Occipital lobe (tissue), 2 donors: Measurements from ENCODE around the gene CNTNAP2. TPM values are rescaled to one million over a fixed set of nuclear protein-coding genes. Genes with fewer than 3 reads are reported as not detected.

Experiments used
- DNase-seq: peaks from one replicate; lab custom pipeline; 2025; lab: John Stamatoyannopoulos, UW
- total RNA-seq: library from RNA; depleted of rRNA; stranded (reverse); fragments of >200 nt; gene quantifications from one replicate; pipeline ENCODE4 v1.2.3, GENCODE V29; 2014

CNTNAP2 gene
- total RNA-seq, 1 donor from 2014 or later: 37.3 TPM

DNA sequence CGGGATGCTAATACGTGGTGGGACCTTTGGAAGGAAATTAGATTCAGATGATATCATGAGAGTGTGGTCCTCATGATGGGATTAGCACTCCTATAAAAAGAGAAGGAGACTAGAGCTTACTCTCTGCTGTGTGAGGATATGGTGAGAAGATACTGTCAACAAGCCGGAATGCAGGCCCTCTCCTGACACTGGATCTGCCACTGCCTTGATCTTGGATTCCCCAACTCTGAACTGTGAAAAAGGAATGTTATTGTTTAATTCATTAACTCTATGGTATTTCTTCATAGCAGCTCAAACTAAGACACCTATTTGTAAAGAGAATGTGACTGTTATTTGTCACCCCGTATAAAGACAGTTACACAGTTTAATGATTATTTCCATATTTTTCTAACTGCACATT is 1246.5 kb downstream of the CNTNAP2 start:
- DNase-seq: no peak

DNA sequence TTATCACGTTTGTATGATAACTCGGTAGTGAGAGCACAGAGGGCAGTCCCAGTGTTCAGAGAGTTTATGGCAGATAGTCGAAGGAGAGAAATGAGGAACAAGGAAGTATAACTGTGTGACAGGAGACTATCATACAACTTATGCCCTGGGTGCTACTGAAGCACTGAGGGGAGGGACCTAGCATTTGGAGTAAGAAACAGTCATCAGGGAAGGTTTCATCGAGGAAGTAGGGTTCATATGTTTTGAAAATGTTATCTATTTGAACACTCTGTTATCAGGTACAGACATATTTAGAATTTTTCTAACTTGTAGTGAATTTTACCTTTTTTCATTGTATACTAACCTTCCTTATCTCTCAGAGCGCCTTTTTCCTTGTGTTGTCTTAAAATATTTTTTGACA is 1259.6 kb downstream of the CNTNAP2 start:
- DNase-seq: no peak

DNA sequence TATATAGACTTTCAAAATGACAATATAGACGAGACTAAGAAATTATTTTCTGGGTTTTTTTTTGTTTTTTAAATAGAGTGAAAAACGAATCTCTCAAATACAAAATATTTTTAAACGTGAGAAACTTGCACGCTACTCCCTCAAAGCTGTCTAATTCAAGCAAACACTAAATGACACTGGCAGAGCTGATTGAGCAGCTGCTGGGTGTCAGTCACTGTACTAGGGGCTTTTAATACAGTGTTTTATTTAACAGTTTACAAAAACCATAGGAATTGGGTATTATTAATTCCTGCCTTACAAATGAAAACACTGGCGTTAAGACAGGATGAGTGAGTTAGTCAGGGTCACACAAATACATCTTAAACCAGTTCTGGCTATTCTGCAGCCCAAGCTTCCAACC is 1264.3 kb downstream of the CNTNAP2 start:
- DNase-seq: no peak

DNA sequence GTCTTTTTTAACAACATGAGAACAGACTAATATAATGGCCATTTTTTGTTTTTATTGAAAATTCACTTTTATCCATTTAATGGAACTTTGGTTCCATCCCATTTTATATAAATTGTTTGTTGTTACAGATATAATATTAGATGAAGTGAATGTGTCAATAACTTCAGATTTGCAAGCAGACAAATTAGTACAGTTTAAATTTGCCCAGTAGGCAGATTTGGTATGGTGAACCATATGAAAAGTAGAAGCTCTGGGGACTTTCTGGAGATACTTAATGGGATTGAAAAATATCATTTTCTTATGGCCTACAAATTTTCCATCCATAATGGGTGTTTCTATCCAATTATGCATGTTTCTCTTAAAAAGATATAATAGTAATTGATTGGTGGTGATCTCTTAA is 1277.7 kb downstream of the CNTNAP2 start:
- no peak for DNase-seq

DNA sequence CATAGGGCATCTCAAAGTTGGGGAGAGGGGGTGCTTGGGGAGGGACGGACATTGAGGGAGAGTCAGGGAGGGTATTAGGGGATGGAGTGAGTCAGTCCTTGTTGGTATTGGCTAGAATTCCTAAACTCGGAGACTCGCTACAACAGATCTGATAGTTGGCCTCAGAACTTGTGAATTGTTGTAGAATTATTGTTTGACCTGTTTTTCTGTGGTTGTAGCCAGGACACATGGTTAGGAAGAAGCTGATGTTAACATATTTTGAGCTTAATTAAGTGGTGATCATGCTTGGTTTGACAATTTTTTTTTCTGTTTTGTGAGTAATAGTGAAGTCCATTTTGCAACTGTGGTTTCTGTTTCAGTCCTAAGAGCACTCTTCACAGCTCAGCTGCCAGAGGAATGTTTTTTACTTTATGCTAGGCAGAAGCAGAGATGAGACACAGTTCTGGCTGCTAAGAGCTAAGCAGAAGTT is 1283.7 kb downstream of the CNTNAP2 start:
- DNase-seq: no peak

- DNase-seq: no peak
These were observed 1284.3 kb downstream of the CNTNAP2 start for GRCh38 chr7:147400925-147401324.

- no peak for DNase-seq
These were observed 1289.0 kb downstream of the CNTNAP2 start for GRCh38 chr7:147405621-147406020.

GRCh38 chr7:147406521-147407135 is 1290.0 kb downstream of the CNTNAP2 start:
- DNase-seq: no peak

DNA sequence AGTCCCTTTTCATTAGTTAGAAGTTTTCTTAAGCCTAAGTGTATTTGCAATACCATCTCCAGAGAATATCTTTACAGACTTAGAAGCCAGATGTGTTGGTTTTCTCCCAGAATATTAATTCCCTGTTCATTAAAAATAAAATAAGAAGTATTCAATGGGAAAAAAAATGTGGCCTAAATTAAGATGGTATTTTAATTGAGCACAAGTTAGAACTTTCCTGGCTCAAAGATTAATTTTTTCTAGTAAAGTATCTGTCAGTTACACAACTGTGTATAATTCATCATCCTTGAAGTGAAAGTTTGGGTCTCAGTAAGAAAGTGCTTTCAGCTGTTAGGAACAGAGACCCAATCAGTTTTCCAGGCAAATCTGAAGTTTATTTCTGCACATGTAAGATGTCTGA is 1294.5 kb downstream of the CNTNAP2 start:
- no peak for DNase-seq

DNA sequence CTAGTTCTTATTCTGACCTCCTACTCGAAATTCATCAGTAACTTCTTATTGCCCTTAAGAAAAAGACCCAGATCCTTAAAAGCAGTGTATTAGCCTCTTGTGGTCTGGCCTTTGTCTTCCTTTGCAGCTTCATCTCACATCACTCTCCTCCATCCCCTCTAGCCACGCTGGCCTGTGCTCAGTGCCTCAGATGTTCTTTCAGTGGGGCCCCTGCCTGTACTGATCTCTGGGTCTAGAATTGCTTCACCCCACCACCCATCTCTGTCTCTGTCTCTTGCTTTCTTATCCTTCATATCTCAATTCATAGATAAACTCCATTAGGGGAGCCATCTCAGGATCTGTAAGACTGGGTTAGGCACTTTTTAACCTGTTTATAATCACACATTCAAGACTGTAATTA is 1295.5 kb downstream of the CNTNAP2 start:
- no peak for DNase-seq

- DNase-seq: no peak
These were observed 1296.4 kb downstream of the CNTNAP2 start for GRCh38 chr7:147412782-147413556.

DNA sequence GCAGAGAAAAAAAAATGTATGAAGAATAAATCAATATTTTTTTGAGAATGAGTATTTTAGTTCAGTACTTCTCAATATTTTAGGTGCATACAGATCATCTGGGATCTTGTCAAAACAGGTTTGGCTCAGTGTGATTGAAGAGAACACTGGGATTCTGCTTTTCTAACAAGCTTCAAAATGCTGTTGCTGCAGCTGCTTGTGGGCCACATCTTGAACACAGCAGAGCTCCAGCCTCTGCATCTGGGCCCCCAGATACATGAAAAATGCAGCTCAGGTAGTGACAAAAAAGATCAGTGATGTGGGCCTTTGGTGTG is 1296.9 kb downstream of the CNTNAP2 start:
- DNase-seq: no peak

DNA sequence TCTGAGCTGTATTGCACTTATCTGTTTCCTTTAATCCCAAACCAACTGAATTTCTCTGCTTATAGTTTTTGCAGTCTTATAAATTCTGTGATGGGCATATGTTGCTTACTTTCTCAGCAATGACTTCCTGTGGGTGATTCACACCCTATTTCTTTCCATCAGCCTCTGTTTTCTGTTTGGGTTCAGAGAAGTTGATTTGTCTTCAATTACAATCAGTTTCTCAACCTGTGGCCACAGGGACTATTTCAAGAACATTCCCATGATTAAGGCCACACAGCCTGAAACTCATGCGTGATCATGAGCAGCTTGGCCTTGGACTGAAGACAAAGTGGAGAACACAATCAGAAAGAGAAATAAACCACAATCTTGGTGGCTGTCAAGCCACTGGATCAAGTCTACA is 1299.4 kb downstream of the CNTNAP2 start:
- DNase-seq: no peak

GRCh38 chr7:147418966-147419365 is 1302.4 kb downstream of the CNTNAP2 start:
- no peak for DNase-seq

DNA sequence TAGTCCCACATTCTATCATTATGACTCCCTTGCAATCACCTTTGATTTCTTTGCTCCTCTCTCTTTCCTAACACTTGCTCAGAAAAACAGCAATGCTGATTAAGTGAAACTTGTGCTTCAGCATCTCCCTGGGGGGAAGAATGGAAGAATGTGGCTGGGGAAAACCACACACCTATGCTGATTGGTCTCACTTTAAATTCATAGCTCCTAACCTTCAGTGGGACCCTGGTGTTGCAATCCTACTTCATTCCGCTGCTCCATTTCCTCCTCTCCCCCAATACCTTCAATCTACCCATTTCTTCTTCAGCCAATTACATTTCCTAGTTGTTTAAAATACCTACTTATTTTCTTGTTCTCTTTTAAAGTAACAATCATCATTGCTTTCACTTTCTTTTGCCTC is 1307.3 kb downstream of the CNTNAP2 start:
- no peak for DNase-seq

GRCh38 chr7:147428075-147428474 is 1311.5 kb downstream of the CNTNAP2 start:
- DNase-seq: no peak

DNA sequence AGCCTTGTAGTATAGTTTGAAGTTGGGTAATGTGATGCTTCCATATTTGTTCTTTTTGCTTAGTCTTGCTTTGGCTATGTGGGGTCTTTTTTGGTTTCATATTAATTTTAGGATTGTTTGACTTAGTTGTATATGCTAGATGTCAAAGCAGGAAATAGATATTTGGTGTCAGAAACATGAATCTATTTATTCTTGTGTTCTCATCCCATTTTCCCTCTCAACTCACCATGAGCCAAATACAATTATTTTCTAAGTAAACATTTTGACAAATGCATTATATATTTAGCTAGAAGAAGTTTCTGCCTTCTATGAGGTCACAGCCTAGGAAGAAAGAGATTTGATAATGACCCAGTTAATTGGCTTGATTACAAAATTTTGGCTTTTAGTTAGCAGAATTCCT is 1313.4 kb downstream of the CNTNAP2 start:
- DNase-seq: no peak

GRCh38 chr7:147432079-147432478 is 1315.5 kb downstream of the CNTNAP2 start:
- DNase-seq: no peak

DNA sequence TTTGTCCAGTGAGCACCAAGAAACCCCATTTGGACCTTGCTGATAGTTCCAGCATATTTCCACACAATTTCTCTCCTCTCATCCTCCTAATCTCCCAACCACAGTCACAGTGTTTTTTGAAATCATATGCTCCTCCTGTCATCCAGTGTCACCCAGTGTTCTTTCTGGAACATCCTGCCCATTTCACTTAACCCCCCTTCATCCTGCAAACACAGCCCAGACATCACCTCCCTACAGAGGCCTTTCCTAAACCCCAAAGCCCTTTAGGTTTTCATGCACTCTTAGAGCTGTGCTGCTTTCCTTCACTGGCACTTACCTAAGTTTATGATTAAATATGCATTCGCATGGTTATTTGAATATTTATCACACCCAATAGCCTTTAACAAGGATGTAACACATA is 1316.0 kb downstream of the CNTNAP2 start:
- DNase-seq: no peak

DNA sequence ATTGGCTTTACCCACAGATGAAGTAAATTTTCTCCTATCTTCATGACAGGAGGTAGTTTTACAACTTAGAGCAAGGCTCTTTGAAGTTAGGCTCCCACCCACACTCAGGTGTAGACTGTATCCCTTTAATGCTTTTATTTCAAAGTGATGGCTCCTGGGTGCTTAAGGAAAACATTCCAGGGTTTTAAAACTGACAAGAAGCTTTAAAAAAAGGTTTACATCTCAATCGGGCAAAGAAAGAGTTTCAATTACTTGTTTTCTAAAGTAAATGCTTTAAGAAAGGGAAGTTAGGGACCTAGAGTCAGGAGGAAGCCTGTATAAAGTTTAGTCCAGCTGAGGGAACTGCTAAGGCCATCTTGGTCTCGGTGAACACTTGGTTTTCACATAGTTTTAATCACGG is 1320.1 kb downstream of the CNTNAP2 start:
- DNase-seq: no peak

DNA sequence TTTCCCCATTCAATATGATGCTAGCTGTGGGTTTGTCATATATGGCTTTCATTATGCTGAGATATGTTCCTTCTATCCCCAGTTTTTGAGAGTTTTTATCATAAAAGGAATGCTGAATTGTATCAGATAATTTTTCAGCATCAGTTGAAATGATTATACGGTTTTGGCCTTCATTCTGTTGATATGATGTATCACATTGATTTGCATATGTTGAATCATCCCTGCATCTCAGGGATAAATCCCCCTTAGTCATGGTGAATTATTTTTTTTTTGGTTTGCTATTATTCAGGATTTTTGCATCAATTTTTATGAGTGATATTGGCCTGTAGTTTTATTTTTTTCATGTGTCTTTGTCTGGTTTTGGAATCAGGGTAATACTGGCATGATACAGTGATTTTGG is 1321.6 kb downstream of the CNTNAP2 start:
- no peak for DNase-seq

- no peak for DNase-seq
These were observed 1327.3 kb downstream of the CNTNAP2 start for GRCh38 chr7:147443942-147444341.

DNA sequence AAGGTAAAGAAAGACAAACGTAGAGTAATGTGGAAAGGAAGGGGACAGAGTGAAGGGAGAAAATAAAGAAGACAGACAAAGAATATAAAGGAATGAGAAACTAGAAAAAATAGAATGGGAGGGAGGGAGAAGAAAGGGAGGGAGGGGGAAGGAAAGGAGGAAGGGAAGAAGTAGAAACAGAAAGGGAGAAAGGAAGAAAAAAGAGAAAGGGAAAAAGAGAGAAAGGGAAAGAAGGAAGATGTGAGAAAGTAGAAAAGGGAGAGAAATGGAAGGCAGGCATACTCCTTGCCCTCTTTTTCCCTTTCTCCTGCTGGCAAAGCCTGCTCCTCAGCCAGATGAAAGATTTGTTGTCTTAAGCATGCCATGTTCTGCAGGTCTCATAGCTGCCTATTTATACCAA is 1336.2 kb downstream of the CNTNAP2 start:
- no peak for DNase-seq
